OCI-LY7 (cell line): ENCODE measurements around the gene ARPC3. TPM values are rescaled to one million over a fixed set of nuclear protein-coding genes. Genes with fewer than 3 reads are reported as not detected.
"Not testable (repeated sequence)": the region's sequence is repeated elsewhere in the genome, so short reads cannot be mapped to it uniquely, and the experiment has no call there.

ENCODE experiments used
- BruUV-seq: library from RNA; stranded (reverse); fragments of 400-500 nt; replicated peaks from 2 replicates; lab custom pipeline; 2021; lab: Mats Ljungman, UMichigan
- CTCF ChIA-PET: fragments of 300-600 bp; sonication (Branson Sonifier 250); formaldehyde crosslinking; loops from one replicate; lab custom pipeline; 2022; ENCODE audit warnings: antibody characterized with exemption; ENCODE audit not compliant: unreplicated experiment; lab: Charles Lee
- POLR2A ChIA-PET: fragments of 300-600 bp; sonication (Branson Sonifier 250); formaldehyde crosslinking; loops from one replicate; lab custom pipeline; 2022; ENCODE audit warnings: antibody characterized with exemption; lab: Charles Lee
- DNase-seq: peaks from one replicate; pipeline ENCODE4 v3.0.0-alpha.2; 2015; ENCODE audit warnings: low spot score
- H2AFZ ChIP-seq: fragments of 200-600 bp; sonication (generic), shearing (Covaris generic); 2 replicates; pipeline ENCODE4 v1.6.1; 2014; ENCODE audit warnings: mild to moderate bottlenecking, antibody characterized with exemption, low read length, moderate library complexity
- H3K27ac ChIP-seq: fragments of 200-600 bp; sonication (generic); 2 replicates; pipeline ENCODE4 v1.5.1; 2014; ENCODE audit warnings: mixed run types, low read depth, mild to moderate bottlenecking, moderate library complexity, low read length, inconsistent platforms; ENCODE audit not compliant: poor library complexity, severe bottlenecking
- H3K36me3 ChIP-seq: fragments of 200-600 bp; sonication (generic); 2 replicates; pipeline ENCODE4 v1.6.1; 2014; ENCODE audit warnings: mild to moderate bottlenecking, antibody characterized with exemption, low read length, moderate library complexity, mixed read lengths; ENCODE audit not compliant: insufficient read depth
- H3K4me1 ChIP-seq: fragments of 200-600 bp; sonication (generic); 2 replicates; pipeline ENCODE4 v1.5.1; 2014; ENCODE audit warnings: mild to moderate bottlenecking, low read length; ENCODE audit not compliant: insufficient read depth, poor library complexity, severe bottlenecking
- H3K4me2 ChIP-seq: fragments of 200-600 bp; sonication (generic); 2 replicates; pipeline ENCODE4 v1.6.1; 2014; ENCODE audit warnings: mild to moderate bottlenecking, low read length
- H3K4me3 ChIP-seq: fragments of 200-600 bp; sonication (generic); 2 replicates; pipeline ENCODE4 v1.5.1; 2014; ENCODE audit warnings: mild to moderate bottlenecking, low read depth, low read length; ENCODE audit not compliant: poor library complexity, severe bottlenecking
- H3K79me2 ChIP-seq: fragments of 200-600 bp; sonication (generic); 2 replicates; pipeline ENCODE4 v1.6.1; 2016; ENCODE audit warnings: low read depth, mild to moderate bottlenecking, low read length, moderate library complexity, mixed read lengths; ENCODE audit not compliant: insufficient read depth
- H3K9me2 ChIP-seq: fragments of 200-600 bp; sonication (generic); 2 replicates; pipeline ENCODE4 v1.6.1; 2016; ENCODE audit warnings: mild to moderate bottlenecking, low read length, mixed read lengths; ENCODE audit not compliant: insufficient read depth
- H3K9me3 ChIP-seq: fragments of 200-600 bp; sonication (generic); 2 replicates; pipeline ENCODE4 v1.6.1; 2014; ENCODE audit warnings: mild to moderate bottlenecking, mixed run types, low read length, mixed read lengths
- H4K20me1 ChIP-seq: fragments of 200-600 bp; sonication (generic); 2 replicates; pipeline ENCODE4 v1.6.1; 2014; ENCODE audit warnings: mild to moderate bottlenecking, antibody characterized with exemption, low read length, moderate library complexity, mixed read lengths; ENCODE audit not compliant: insufficient read depth
- EZH2phosphoT487 ChIP-seq: fragments of 200-600 bp; sonication (generic); IDR thresholded peaks from 2 replicates; pipeline ENCODE4 v1.6.1; 2018; ENCODE audit warnings: low read depth, borderline replicate concordance, mild to moderate bottlenecking, mixed run types, antibody characterized with exemption, low read length, moderate library complexity, mixed read lengths
- intact Hi-C: fragments of 100-400 bp; cut with micrococcal nuclease; formaldehyde crosslinking; loops from one replicate; pipeline ENCODE4 v1.10.0; 2022; ENCODE audit not compliant: unreplicated experiment
- total RNA-seq, 2 experiments: library from RNA; depleted of rRNA in 1 of 2; stranded (reverse); fragments of >200 nt in 1 of 2; shearing (Covaris generic) in 1 of 2; gene quantifications; 2 replicates each; pipeline ENCODE4 v1.2.3, GENCODE V29; 2014 to 2022
- TF ChIP-seq, protein P1 (sequence below): fragments of 200-600 bp; sonication (generic); conservative IDR thresholded peaks from 2 replicates; pipeline ENCODE4 v1.5.1; 2014; ENCODE audit warnings: mild to moderate bottlenecking, antibody characterized with exemption, low read length, moderate library complexity, mixed read lengths

ARPC3 gene
- total RNA-seq, 2 experiments from 2014 or later: 256 to 385 TPM

DNA sequence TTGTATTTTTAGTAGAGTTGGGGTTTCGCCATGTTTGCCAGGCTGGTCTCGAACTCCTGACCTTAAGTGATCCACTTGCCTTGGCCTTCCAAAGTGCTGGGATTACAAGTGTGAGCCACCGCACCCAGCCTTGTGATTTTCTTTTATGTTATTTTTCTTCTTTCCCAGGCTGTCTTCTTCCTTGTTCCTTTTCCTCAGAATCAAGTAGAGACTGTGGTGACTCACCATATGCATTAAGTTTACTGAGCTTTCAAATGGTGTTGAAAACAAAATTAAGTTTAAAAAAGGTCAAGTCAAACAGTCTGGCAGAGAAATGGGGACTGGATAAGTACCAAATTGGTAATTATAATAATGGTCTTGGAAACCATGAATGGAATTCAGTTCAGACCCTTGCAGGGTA lies 5.7 kb downstream of the ARPC3 start:
- no TSS peak for BruUV-seq
- no peaks in the 10 kb centered on the region for H3K9me3 ChIP-seq
- TF ChIP-seq EZH2phosphoT487: no peak
- TF ChIP-seq, protein P1, sequence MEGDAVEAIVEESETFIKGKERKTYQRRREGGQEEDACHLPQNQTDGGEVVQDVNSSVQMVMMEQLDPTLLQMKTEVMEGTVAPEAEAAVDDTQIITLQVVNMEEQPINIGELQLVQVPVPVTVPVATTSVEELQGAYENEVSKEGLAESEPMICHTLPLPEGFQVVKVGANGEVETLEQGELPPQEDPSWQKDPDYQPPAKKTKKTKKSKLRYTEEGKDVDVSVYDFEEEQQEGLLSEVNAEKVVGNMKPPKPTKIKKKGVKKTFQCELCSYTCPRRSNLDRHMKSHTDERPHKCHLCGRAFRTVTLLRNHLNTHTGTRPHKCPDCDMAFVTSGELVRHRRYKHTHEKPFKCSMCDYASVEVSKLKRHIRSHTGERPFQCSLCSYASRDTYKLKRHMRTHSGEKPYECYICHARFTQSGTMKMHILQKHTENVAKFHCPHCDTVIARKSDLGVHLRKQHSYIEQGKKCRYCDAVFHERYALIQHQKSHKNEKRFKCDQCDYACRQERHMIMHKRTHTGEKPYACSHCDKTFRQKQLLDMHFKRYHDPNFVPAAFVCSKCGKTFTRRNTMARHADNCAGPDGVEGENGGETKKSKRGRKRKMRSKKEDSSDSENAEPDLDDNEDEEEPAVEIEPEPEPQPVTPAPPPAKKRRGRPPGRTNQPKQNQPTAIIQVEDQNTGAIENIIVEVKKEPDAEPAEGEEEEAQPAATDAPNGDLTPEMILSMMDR: no peak
- peaks cover 95% of the 10 kb centered on the region for H3K36me3 ChIP-seq
- no peak overlapping the region for H3K27ac ChIP-seq
- peaks cover 60% of the 10 kb centered on the region for H3K79me2 ChIP-seq
- peaks cover 23% of the 10 kb centered on the region for H3K4me1 ChIP-seq
- H3K4me2 ChIP-seq: no peak overlapping the region
- no peaks in the 10 kb centered on the region for H3K9me2 ChIP-seq
- no peak overlapping the region for H3K4me3 ChIP-seq
- no peaks in the 10 kb centered on the region for H4K20me1 ChIP-seq
- no peak for DNase-seq
- intact Hi-C loops: no loop called here
- ChIA-PET POLR2A (interaction anchor here (0.7 to 0.8 kb wide), 2 partner anchors 13 to 87 kb away, joined by 3 to 5 read pairs; no protein-coding TSS in a partner anchor), CTCF (no interaction called here)
- H2AFZ ChIP-seq: no peak overlapping the region

DNA sequence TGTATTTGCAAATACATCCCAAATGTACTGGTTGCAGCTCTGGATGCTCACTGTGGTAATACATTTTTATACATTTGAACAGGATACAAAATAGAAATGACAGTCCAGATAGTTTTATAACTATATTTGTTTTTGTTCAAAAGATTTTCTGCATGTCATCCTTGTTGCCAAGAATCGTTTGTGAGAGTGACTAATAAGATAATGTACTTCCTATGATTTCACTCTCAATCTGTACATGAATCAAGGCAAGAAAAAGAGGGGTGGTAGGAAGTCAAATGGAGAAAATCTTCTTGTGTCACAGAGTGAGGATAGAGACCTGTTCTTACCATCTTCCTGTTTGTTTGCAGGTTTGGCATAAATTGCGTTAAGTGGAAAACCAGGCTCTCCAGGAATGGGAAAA lies 13.9 kb downstream of the ARPC3 start:
- Histone ChIP-seq H3K9me3 (no peaks in the 10 kb centered on the region), H3K4me1 (no peaks in the 10 kb centered on the region), H3K79me2 (peaks cover 2% of the 10 kb centered on the region; the same call in 1 of the 2 replicates), H2AFZ (no peak overlapping the region), H3K4me2 (no peak overlapping the region), H3K4me3 (no peak overlapping the region), H3K27ac (no peak overlapping the region), H3K36me3 (peaks cover 74% of the 10 kb centered on the region), H4K20me1 (no peaks in the 10 kb centered on the region), H3K9me2 (no peaks in the 10 kb centered on the region)
- CTCF ChIA-PET: interaction anchor here (0.5 kb wide), 1 partner anchor 655 kb away, joined by 3 read pairs; no protein-coding TSS in a partner anchor
- POLR2A ChIA-PET: interaction anchor here (0.6 kb wide), 1 partner anchor 164 kb away, joined by 3 read pairs; no protein-coding TSS in a partner anchor
- DNase-seq: no peak
- BruUV-seq: TSS peak; percentile 52
- intact Hi-C loops: no loop called here
- TF ChIP-seq EZH2phosphoT487: no peak
- TF ChIP-seq, protein P1: no peak

DNA sequence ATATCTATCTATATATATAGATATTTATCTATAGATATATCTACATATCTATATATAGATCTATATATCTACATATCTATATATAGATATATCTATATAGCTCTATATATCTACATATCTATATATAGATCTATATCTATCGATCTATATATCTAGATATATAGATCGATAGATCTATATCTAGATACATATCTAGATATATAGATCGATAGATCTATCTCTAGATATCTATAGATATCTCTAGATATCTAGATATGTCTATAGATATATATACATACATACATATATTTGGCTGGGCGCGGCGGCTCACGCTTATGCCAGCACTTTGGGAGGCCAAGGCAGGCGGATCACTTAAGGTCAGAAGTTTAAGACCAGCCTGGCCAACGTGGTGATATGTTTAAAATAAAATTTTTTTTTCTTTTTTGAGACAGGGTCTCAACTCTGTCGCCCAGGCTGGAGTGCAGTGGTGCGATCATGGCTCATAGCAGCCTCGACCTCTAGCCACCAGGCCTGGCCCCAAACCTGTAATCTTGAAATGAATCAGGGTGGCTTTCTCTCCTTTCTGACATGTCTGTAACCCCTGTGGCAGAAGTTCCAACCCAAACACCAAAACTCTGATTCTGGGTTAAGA lies 18.1 kb downstream of the ARPC3 start:
- no peaks in the 10 kb centered on the region for H3K4me1 ChIP-seq
- peaks cover 35% of the 10 kb centered on the region for H3K36me3 ChIP-seq
- H3K4me3 ChIP-seq: no peak overlapping the region
- H4K20me1 ChIP-seq: no peaks in the 10 kb centered on the region
- H3K27ac ChIP-seq: no peak overlapping the region
- intact Hi-C loops: loop anchor here (1.0 kb wide), 3 partner anchors 48 to 332 kb away; no protein-coding TSS in a partner anchor
- no peak overlapping the region for H3K4me2 ChIP-seq
- H2AFZ ChIP-seq: no peak overlapping the region
- POLR2A ChIA-PET: interaction anchor here (0.6 to 1.2 kb wide), 15 partner anchors 11 to 531 kb away, joined by 3 to 10 read pairs (median 4); no protein-coding TSS in a partner anchor
- no peaks in the 10 kb centered on the region for H3K9me3 ChIP-seq
- TF ChIP-seq, protein P1: no peak
- no peak for TF ChIP-seq EZH2phosphoT487
- H3K9me2 ChIP-seq: no peaks in the 10 kb centered on the region
- BruUV-seq: no TSS peak
- DNase-seq: no peak
- H3K79me2 ChIP-seq: no peaks in the 10 kb centered on the region
- CTCF ChIA-PET: interaction anchor here (0.9 to 1.3 kb wide), 2 partner anchors 115 to 329 kb away, joined by 3 to 5 read pairs; no protein-coding TSS in a partner anchor

DNA sequence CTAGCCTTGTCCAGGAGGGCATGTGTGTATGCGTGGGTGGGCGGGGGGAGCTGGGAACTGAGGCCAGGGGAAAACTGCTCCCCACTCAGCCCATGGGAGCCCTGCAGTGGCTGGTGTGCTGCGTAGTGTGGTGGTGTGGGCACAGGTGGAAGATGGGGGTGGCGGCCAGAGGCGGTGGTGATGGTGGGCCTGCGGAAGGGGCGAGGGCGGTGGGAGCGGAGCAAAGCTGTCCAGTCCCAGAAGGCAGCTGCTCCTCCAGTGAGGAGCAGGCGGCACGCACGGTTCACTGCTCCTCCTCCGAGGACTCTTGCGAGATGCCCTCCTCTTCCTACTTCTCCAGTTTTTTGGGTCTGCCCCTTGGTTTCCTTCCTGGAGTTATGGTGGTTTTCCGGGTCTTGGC lies 20.5 kb downstream of the ARPC3 start:
- CTCF ChIA-PET, H3K4me2 ChIP-seq, H4K20me1 ChIP-seq, BruUV-seq, DNase-seq, H3K9me2 ChIP-seq, H3K4me1 ChIP-seq, H3K27ac ChIP-seq, POLR2A ChIA-PET, H3K4me3 ChIP-seq, H2AFZ ChIP-seq, intact Hi-C loops, H3K9me3 ChIP-seq, H3K79me2 ChIP-seq: not testable (repeated sequence)
- H3K36me3 ChIP-seq: peaks cover 12% of the 10 kb centered on the region
